ENCODE data around the gene AEBP1. TPM values are rescaled to one million over a fixed set of nuclear protein-coding genes. Genes with fewer than 3 reads are reported as not detected.

AEBP1 gene
- total RNA-seq, 1 donor from 2014 or later: 18.4 TPM

DNA sequence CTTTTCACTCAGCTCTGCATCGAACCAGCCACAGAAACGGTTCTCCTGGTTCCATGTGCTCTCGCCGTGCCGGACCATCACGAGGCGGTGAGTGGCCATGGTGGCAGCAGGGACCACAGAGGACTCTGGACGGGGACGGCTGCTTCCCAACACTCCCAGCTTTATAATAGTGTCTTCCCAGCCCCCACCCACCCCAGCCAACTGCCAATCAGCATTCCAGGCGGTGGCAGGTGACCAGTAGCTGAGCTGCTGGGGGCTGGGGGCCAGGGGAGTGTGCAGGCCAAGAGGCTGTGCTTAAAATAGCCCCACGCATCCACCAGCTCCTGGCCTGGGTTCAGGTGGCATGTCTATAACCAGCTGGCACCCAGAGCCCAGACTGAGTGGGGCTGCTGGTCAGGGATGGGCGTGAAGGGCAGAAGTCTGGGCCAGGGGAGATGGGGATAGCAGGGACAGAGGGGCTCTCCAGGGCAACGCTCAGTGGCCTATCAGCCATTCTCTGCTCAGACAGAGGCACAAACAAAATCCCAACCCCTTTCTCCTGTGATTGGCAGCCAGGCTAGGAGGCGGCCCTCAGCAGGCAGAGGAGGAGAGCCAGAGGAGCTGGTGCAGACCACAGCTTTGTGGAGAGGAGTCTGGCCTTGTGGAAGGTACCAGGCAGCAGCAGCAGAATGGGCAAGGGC, 38.6 kb upstream of the AEBP1 start, which contains the start of gene PGAM2:
TSS of gene PGAM2 (minus strand) at position 137 of the 680 bp plus-strand sequence. CDS start at position 99, 38 bp downstream.
- intact Hi-C loops (cut with micrococcal nuclease): no loop called here
- DNase-seq: peak; percentile 92

DNA sequence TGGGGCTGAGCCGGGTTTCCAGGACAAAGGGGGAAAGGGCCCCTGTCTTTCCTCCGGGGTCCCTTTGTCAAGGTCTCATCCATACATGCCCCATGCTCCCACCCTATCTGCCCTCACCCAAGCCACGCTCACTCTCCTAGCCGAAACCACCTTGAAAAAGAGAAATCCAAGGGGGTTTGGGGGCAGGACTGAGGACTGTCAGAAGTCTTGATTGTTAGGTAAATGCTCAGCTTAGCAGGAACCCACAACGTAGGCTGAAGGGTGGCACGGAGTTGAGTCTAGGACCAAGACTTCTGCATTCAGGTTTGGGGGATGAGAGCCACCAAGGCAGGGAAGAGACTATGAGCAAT, 38.1 kb upstream of the AEBP1 start:
- intact Hi-C loops (cut with micrococcal nuclease): no loop called here
- DNase-seq (no peak), ATAC-seq (no peak)

More for the DNA sequence above, 38.6 kb upstream of the AEBP1 start, which contains the start of gene PGAM2:
- ATAC-seq: peak; percentile 81

DNA sequence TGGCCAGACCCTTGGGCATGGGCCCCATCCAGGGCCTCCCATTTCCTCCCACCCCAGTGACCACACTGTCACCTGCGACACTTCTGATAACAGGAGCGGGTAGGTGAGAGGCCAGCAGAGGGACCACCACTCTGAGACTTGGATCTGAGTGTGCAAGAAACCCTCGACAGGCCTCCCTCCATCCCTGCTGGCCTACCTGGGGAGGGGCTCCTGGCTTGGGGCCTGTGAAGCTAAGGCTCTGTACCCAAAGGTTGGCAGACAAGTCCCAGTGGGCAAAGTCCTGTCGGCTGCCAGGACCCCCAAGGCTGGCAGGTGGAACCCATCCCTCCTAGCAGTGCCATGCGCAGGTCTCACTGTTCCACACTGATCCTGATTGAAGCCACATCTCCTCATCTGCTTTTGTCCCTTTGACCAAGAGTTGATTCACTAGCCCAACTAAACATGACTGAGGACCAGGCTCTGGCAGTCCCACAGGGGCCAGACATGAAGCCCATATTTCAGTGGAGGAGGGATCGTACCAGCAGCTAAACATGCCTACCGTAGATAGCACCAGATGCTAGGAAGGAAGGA, 37.6 kb upstream of the AEBP1 start:
- intact Hi-C loops (cut with micrococcal nuclease): no loop called here
- DNase-seq: peak; percentile 41
- no peak for ATAC-seq

DNA sequence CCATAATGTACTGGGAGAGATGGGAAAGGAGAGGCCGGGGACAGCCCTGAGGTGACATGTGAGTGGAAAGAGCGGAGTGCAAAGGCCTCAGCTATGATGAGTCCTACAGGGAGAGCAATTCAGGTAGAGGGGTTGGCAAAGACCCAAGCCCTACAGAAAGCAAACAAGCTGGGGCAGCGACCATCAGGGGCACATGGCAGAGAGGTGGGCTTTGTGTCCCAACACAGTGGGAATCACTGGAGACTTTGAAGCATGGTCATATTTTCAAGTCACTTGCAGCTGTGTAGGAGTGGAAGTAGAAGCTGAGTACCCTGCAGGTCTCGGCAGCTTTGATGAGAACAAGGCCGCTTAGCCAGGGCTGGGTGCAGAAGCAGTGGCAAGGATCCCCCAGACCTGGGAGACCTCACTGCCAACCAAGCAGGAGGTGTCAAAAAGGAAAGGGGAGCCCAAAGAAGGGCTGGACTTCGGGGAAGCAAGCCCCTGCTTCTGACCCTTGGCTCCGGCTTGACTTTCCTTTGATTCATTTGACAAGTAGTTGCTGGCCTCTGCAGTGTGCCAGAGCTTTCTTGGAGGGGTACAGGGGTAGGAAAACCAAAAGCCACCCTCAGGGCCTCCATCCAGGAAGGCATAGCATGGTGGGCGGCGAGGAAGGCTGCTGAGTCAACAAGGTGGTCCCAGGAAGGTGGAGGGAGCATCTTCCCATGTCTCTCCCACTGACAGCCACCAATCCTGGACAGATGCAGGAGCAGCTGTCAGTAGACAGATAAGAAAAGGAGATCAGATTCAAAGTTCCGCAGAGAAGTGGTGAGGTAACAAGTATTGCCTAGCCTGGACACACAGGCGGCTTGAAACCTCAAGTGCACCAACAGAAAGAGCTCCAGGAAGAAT, 36.8 kb upstream of the AEBP1 start:
- ATAC-seq (no peak), DNase-seq (peak; percentile 11)
- intact Hi-C loops (cut with micrococcal nuclease): no loop called here

DNA sequence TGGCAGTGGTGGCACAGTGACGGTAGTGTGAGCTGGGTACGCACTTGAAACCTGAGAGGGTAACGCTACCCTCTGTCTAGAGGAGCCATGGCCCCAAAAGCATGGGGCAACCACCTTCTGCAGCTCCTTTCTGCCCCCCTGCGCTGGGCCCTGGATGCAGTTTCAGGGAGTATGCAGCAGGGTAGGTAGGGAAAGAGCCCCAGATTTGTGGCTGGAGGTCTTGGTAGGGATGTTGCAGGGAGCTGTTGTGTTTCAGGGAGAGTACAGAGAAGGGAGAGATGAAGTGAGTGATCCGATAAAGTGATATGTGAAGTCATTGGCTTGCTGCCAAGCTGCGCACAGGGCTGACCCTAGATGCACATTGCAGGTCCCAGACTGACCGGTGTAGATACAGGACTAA, 36.1 kb upstream of the AEBP1 start:
- DNase-seq: peak; percentile 40
- intact Hi-C loops (cut with micrococcal nuclease): no loop called here
- no peak for ATAC-seq

DNA sequence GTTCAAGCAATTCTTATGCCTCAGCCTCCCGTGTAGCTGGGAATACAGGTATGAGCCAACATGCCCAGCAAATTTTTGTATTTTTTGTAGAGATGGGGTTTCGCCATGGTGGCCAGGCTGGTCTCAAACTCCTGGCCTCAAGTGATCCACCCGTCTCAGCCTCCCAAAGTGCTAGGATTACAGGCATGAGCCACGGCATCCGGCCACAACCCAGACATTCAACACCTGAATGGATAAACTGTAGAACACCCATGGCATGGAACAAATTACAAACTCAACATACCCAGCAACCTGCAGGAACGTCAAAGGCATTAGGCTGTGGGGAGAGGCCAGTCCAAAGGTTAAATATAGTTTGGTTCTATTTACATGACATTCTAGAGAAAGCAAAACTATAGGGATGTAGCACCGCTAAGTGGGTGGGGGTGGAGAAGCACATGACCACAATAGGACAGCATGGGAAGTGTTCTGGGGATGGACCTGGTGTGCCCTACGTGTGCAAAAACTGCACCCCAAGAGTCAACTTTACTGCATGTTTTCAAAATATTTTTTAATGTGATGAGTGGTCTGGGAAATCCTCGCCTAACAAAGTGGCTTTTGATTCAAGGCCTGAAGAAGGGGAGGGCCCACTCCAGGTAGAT, 32.3 kb upstream of the AEBP1 start:
- no peak for ATAC-seq
- DNase-seq: peak; percentile 7
- intact Hi-C loops (cut with micrococcal nuclease): no loop called here

DNA sequence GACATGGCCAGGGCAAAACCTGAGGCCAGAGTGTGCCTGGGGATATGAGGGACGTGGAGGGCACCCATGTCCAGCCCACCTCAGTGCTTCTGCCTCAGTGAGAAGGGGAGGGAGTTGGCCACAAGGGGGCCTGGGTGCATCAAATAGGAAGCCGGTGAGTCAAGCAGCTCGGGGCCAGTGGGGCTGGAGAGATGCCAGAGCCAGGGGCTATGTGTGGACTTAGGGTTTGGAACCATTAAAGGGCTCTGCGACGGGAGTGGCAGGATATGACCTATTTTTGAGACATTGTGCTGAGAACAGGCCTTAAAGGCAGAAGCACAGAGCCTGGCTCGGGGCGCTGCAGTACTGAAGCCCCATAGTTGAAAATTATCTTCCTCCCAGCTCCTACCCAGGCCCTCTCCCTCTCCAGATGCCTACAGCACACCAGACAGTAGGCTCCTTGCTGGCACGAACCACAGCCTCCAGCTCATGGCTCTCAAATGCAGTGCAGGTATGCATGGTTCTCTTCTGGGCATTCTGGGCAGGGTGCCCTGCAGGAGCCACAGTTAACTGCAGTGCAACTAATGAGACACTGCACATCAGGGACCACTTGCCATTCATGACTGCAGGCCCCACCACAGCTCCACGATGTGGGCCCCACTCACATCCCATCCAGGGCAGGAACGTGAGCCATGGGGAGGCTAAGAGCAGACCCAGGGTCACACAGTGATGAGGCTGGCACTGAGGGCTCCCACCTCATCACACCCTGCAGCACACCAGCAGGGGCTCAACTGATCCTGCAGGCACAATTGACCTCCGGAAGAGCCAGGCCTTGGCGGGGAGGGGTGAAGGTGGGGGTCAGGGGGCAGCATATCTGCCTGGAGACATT, 31.5 kb upstream of the AEBP1 start:
- DNase-seq (peak; percentile 87), ATAC-seq (peak; percentile 51)
- intact Hi-C loops (cut with micrococcal nuclease): no loop called here

DNA sequence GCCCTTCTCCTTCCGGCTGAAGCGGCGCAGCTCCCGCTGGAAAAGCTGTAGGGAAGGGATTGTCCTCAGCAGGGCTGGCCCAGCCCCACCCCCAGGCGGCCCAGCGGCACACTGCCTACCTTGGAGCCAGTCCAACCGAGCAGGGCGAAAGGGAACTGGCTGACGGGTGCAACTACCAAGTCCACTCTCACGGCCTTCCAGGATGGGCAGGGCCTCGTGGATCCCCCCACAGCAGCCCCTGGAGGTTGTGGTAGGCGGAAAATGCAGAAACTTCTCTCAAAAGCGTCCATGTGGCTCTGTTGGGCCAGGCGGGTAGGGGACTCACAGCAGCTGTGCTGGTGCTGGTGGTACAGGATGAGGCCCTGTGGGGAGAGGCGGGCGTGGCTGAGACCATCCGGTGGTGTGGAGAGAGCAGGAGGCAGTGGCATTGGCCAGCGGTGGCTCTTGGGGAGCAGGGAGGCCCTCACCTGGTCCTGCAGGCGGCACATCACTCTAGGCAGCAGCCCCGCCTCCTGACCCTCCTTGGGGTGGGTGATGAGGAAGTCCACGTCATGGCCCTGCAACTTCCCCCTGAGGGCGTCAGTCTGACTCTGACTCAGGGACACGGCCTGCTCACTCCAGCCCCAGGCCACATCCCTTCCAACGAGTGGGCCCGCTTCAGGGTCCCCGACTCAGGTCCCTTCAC, 30.3 kb upstream of the AEBP1 start:
- DNase-seq (peak; percentile 91), ATAC-seq (peak; percentile 74)
- intact Hi-C loops (cut with micrococcal nuclease): no loop called here

DNA sequence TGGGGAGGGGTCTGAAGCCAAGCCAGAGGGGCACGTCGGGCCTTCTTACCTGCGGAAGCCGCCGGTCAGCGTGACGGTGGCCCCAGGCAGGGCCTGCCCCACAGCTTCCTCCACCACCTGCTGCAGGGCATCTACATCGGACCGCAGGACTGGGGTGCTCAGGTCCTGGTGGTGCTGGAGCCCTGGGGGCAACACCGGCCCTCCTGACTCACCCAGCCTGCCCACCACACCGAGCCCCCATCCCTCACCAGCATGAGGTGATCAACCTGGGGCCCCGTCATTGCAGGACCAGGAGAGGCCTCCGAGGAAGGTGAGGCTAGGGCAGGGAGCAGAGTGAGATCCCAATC, 29.8 kb upstream of the AEBP1 start:
- intact Hi-C loops (cut with micrococcal nuclease): no loop called here
- DNase-seq (no peak), ATAC-seq (no peak)

DNA sequence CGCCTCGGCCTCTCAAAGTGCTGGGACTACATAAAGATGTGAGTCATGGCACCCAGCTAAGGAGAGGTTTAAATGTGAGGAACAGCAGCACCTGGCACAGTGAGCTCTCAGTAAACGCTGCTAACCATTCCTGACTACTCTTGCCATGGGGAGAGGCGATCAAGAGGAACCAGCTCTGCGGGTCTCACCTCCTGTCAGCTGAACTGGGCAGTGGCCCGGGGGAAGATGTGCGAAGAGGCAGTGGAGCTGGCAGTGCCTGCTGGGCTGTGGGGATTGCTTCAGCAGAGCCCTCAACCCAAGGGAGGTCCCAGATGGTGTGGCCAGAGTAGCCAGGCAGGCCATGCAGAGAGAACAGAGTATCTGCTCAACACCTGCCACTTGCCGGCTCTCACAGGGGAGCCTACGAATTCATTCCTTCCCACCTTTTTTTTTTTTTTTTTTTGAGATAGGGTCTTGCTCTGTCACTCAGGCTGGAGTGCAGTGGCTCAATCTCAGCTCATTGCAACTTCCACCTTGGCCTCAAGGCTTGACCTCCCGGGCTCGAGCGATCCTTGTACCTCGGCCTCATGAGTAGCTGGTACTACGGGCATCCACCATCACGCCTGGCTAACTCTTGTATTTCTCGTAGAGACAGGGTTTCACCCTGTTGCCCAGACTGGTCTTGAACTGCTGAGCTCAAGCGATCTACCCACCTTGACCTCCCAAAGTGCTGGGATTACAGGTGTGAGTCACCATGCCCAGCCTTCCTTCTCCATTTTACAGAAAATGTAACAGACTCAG, 28.7 kb upstream of the AEBP1 start:
- intact Hi-C loops (cut with micrococcal nuclease): no loop called here
- DNase-seq: peak; percentile 18
- no peak for ATAC-seq

DNA sequence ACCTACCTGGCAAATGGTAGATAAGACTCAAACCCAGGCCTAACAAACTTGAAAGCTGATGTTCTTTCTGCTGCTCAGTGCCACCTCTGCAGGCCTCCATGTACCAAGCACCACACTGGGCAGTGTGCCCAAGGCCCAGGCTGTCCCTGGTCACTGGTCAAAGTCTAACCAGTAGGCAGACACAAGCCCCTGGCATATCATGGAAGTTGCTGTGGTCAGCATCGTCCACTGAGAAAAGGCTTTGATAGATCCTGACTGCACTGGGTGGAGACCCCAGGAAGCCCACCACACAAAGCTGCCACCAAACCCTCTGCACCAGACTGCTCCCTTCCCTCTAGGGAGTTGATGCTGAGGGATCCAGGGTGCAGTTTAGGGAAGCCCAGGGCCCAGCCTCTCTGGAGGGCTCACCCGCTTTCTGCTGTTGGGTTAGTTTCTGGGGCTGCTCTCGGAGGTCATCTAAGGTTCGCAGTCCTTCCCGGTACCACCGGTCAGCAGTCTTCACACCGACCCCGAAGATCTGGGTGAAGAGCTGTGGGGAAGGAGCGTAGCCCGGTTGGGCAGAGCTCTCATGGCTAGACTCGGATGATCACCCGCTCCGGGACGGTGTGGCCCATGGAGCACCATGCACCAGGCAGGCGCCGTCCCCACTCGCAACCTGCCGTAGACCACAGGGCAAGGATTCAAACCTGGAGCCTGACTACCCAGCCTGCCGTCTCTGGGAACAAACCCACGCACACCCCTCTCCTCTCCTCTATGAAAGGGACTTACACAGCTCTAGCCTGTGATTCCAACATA, 27.8 kb upstream of the AEBP1 start:
- DNase-seq: peak; percentile 76
- no peak for ATAC-seq
- intact Hi-C loops (cut with micrococcal nuclease): no loop called here

DNA sequence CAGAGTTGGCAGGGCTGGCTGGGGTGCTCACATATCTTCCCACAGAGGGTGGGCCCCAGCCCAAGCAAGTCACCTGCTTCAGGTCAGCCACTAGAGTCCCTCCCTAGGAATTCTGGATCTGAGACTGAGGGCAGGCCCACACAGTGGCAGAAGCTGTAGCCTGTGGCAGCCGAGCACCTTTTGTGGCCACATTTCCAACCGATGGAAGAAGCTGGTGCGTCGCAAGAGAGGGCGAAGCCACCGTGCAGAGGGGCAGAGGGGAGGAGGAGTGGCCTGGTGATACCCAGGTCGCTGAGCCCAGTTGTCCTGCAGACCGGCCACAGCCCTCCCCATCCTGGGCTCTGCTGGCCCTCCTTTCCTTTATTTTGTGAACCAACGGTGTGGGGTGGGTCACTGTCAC, 27.1 kb upstream of the AEBP1 start:
- ATAC-seq (no peak), DNase-seq (peak; percentile 16)
- intact Hi-C loops (cut with micrococcal nuclease): no loop called here

DNA sequence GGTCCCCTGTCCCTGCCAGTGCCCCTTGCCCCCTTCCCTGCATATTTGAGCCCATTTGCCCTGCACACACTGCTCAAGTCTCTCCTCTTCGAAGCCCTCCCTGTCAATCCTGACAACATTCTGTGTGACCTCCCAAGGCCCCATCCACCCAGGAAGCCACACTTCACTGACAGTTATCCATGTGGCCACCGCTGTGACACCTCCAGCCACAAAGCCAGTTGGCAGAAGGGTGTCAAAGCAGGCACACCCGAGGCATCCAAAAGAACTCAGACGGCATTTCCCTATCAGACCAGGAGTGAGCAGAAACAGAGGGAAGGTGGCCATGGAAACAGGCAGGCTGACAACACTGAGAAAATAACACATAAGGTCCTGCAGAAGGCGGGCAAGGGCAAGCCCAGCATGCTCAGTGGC, 26.5 kb upstream of the AEBP1 start:
- intact Hi-C loops (cut with micrococcal nuclease): no loop called here
- peak; percentile 47 for ATAC-seq
- DNase-seq: peak; percentile 66

DNA sequence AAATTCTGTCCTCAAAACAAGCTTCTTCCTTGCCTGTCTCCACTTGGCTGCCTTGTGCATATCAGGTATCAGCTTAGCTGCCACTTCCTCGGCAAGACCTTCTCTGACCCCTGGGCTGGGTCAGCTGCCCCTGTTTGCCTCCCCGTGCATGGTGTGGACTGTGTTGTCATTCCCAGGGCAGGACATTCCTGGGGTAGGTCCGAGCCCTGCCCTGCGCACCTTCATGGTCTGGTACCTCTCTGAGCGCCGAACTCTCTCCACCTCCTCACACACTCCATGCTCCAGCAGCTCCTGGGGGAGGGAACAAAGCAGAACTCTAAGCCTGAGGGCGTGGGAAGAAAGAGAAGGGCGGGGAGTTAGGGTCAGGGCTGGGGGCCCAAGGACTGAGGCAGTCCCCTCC, 25.6 kb upstream of the AEBP1 start:
- no peak for DNase-seq
- no peak for ATAC-seq
- intact Hi-C loops (cut with micrococcal nuclease): no loop called here

DNA sequence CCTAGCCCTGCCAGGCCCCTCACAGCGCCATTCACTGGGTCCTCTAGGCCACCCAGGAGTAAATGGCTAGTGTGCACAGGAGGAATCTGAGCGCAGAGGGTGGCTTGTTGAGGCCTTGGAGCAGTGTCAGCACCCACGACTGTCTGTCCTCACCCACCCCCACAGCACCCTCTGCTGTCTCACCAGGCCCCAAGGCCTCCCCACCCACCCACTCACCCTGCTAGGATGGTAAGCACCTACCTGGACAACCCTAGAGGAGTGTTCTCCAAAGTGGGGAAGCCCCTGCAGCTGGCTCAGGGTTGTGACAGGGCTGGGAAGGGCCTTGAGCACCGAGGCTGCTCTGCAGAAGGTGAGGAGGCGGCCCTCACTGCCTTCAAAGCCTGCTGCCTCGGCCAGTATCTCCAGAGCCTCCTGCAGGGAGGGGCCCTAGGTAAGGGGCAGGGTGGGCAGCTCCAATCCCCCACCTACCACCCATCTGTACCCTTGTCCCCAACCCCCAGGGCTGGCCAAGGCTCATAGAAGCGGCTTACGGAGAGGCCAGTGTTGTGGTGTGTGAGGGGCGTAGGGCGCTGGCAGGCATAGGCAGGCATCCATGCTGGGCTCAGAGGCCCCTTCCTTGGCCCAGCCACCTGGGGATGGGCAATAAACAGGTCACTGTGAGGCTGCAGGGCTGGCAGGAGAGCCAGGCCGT, 24.7 kb upstream of the AEBP1 start:
- DNase-seq (no peak), ATAC-seq (no peak)
- intact Hi-C loops (cut with micrococcal nuclease): no loop called here

DNA sequence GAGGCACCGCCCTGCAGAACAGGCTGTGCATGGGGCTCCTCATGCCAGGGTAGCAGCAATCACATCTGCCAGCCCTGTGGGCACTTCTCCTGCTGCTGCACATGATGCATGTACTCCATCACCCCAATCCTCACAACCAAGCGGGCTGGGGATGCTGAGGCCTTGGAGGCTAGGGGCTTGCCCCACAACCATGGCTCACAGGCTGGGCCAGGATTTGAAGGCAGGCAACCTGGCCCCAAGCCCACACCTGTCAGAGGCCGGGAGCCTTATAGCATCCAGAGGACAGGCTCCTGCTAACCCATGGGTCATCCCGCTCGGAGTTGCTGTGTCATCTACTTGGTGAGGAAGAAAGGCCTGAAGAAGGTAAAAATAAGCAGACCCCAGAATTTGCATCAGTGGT, 24.0 kb upstream of the AEBP1 start:
- DNase-seq (peak; percentile 24), ATAC-seq (no peak)
- intact Hi-C loops (cut with micrococcal nuclease): no loop called here

Measured in left ventricle myocardium superior (tissue), 1 donor.